Measurements from ENCODE around the gene UQCC5. TPM values are rescaled to one million over a fixed set of nuclear protein-coding genes. Genes with fewer than 3 reads are reported as not detected.

UQCC5 gene
- total RNA-seq, 2 donors from 2014 or later: 0.78 to 7.3 TPM

DNA sequence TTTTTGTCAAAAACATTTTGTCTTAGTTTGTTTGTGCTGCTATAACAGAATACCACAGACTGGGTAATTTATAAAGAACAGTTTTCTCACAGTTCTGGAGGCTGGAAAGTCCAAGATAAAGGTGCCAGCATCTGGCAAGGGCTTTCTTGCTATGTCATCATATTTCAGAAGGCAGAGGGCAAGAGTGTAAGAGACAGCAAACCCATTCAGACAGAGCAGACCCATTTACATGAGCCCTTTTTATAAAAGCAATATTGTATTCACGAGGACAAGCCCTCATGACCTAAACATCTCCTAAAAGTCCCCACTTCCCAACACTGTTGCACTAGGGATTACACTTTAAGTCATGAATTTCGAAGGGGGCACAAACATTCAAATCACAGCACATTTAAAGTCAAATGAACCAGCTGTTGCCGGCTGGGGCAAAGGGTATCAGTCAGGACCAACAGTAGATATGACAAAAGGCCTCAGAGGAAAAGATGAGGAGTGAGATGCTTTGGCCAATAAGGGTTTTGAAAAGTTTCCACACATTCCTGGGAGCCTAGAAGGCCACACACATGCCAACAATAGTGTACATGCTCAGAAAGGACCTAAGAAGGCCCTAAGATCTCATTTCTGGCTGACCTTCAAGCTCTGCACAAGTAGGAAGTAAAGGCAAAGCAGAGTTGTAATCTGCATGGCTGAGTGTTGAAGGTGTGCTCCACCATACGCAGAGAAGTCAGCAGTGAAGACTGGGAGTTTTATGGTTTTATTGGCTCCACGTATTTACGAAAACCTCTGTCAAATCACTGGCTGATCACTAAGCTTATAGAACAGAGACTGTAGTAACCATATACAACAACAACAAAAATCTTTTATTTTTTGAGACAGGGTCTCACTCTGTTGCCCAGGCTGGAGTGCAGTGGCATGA, 37.9 kb downstream of the UQCC5 start:
- no peak for TF ChIP-seq POLR2A (IDR thresholded peaks at IDR 0.05)
- TF ChIP-seq, protein P1, sequence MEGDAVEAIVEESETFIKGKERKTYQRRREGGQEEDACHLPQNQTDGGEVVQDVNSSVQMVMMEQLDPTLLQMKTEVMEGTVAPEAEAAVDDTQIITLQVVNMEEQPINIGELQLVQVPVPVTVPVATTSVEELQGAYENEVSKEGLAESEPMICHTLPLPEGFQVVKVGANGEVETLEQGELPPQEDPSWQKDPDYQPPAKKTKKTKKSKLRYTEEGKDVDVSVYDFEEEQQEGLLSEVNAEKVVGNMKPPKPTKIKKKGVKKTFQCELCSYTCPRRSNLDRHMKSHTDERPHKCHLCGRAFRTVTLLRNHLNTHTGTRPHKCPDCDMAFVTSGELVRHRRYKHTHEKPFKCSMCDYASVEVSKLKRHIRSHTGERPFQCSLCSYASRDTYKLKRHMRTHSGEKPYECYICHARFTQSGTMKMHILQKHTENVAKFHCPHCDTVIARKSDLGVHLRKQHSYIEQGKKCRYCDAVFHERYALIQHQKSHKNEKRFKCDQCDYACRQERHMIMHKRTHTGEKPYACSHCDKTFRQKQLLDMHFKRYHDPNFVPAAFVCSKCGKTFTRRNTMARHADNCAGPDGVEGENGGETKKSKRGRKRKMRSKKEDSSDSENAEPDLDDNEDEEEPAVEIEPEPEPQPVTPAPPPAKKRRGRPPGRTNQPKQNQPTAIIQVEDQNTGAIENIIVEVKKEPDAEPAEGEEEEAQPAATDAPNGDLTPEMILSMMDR (IDR thresholded peaks at IDR 0.05): no peak
- 91 to 92% methylated on average over 6 of the region's 6 CpGs for WGBS, 2 donors
- ATAC-seq (no peak), DNase-seq (no peak)
- H3K36me3 ChIP-seq (replicated peaks in 1 of 2; ENCODE audit: insufficient read depth in 1 of 2, low read depth in 2 of 2): peaks cover 0 to 16% of the 10 kb centered on the region in 2 donors
- no peaks in the 10 kb centered on the region for H3K9me3 ChIP-seq
- intact Hi-C loops (cut with DNase I): no loop called here
- H3K27ac ChIP-seq: no peak overlapping the region
- H3K27me3 ChIP-seq: no peaks in the 10 kb centered on the region
- H3K4me1 ChIP-seq: no peaks in the 10 kb centered on the region
- no peak overlapping the region for H3K4me3 ChIP-seq

Small RNA genes lying within 50 kb of the gene (small RNA-seq; reads per million reads assigned to genes)
- gene RNU6-856P (not detected), gene RNU6ATAC16P (not detected)

Other genes with a start within 250 kb of the UQCC5 start
- 10 to 100 TPM in 1 of 2 donors, 1 to 10 TPM in 1; 5.4 to 25.4 TPM for gene GLYCTK, start 248.8 kb upstream of the UQCC5 start, total RNA-seq
- gene DNAH1, start 220.3 kb upstream of the UQCC5 start, total RNA-seq: 10 to 100 TPM in 1 of 2 donors, 1 to 10 TPM in 1; 6.0 to 14.8 TPM
- 10 to 100 TPM; 40.7 to 49.4 TPM for gene BAP1, start 126.6 kb upstream of the UQCC5 start, total RNA-seq
- gene PHF7, start 125.9 kb upstream of the UQCC5 start, total RNA-seq: 1 to 10 TPM; 4.0 to 4.9 TPM
- 10 to 100 TPM in 1 of 2 donors, 1 to 10 TPM in 1; 3.9 to 13.2 TPM for gene SEMA3G, start 91.5 kb upstream of the UQCC5 start, total RNA-seq
- 10 to 100 TPM in 1 of 2 donors, under 1 TPM in 1; 0.99 to 10.4 TPM for gene TNNC1, start 82.6 kb upstream of the UQCC5 start, total RNA-seq
- gene NISCH, start 81.0 kb upstream of the UQCC5 start, total RNA-seq: 100 to 1,000 TPM in 1 of 2 donors, 10 to 100 TPM in 1; 58.9 to 115 TPM
- gene STAB1, start 41.3 kb upstream of the UQCC5 start, total RNA-seq: 10 to 100 TPM; 50.4 to 55.3 TPM
- 10 to 100 TPM; 25.4 to 32.4 TPM for gene NT5DC2, start 2.7 kb upstream of the UQCC5 start, total RNA-seq
- 10 to 100 TPM; 62.3 to 72.8 TPM for gene PBRM1, start 149.3 kb downstream of the UQCC5 start, total RNA-seq
- gene GNL3, start 149.4 kb downstream of the UQCC5 start, total RNA-seq: 100 to 1,000 TPM in 1 of 2 donors, 10 to 100 TPM in 1; 46.2 to 122 TPM
- gene GLT8D1, start 169.2 kb downstream of the UQCC5 start, total RNA-seq: 10 to 100 TPM; 43.8 to 92.0 TPM
- gene SPCS1, start 169.5 kb downstream of the UQCC5 start, total RNA-seq: 10 to 100 TPM; 33.0 to 59.9 TPM
- gene NEK4, start 234.3 kb downstream of the UQCC5 start, total RNA-seq: 10 to 100 TPM; 10.1 to 73.2 TPM
- gene ITIH1, start 241.0 kb downstream of the UQCC5 start, total RNA-seq: 1 to 10 TPM in 1 of 2 donors, not detected in 1; 4.4 TPM

All from body of pancreas (tissue), 4 donors.